ENCODE measurements around the gene GOSR2. TPM values are rescaled to one million over a fixed set of nuclear protein-coding genes. Genes with fewer than 3 reads are reported as not detected.

Gene GOSR2
- total RNA-seq, 1 donor from 2014 or later: 78.0 TPM

- H3K4me3 Mint-ChIP-seq: no peak overlapping the region
- no peak for TF ChIP-seq CTCF (IDR thresholded peaks at IDR 0.05)
- H3K27me3 Mint-ChIP-seq: peaks cover 25% of the 10 kb centered on the region
- no peaks in the 10 kb centered on the region for H3K4me1 Mint-ChIP-seq
- no peak overlapping the region for H3K27ac Mint-ChIP-seq
- POLR2A ChIA-PET: no interaction called here
- CTCF ChIA-PET: no interaction called here
- intact Hi-C loops (cut with micrococcal nuclease): no loop called here
- no peaks in the 10 kb centered on the region for H3K36me3 Mint-ChIP-seq (ENCODE audit: low read depth)
- ATAC-seq (ENCODE audit: low read depth) (no peak), DNase-seq (no peak)
- H3K9me3 Mint-ChIP-seq: no peaks in the 10 kb centered on the region
Measured at GRCh38 chr17:46892192-46892703, 30.7 kb upstream of the GOSR2 start.

- Mint-ChIP-seq H3K36me3 (ENCODE audit: low read depth) (no peaks in the 10 kb centered on the region), H3K4me3 (no peak overlapping the region), H3K9me3 (peaks cover 5% of the 10 kb centered on the region), H3K27me3 (peaks cover 34% of the 10 kb centered on the region), H3K27ac (no peak overlapping the region), H3K4me1 (no peaks in the 10 kb centered on the region)
- DNase-seq (no peak), ATAC-seq (ENCODE audit: low read depth) (no peak)
- ChIA-PET CTCF (no interaction called here), POLR2A (no interaction called here)
- TF ChIP-seq CTCF (IDR thresholded peaks at IDR 0.05): no peak
- intact Hi-C loops (cut with micrococcal nuclease): no loop called here
Measured at GRCh38 chr17:46894024-46894423, 28.9 kb upstream of the GOSR2 start.

- Mint-ChIP-seq H3K27ac (no peak overlapping the region), H3K4me3 (no peak overlapping the region), H3K36me3 (ENCODE audit: low read depth) (no peaks in the 10 kb centered on the region), H3K4me1 (no peaks in the 10 kb centered on the region), H3K27me3 (peaks cover 32% of the 10 kb centered on the region), H3K9me3 (peaks cover 8% of the 10 kb centered on the region)
- intact Hi-C loops (cut with micrococcal nuclease): no loop called here
- DNase-seq: no peak
- POLR2A ChIA-PET: interaction anchor here (0.6 kb wide), 1 partner anchor 47 kb away, joined by 3 read pairs; no protein-coding TSS in a partner anchor
- CTCF ChIA-PET: no interaction called here
- no peak for TF ChIP-seq CTCF (IDR thresholded peaks at IDR 0.05)
- ATAC-seq (ENCODE audit: low read depth): no peak
Measured at GRCh38 chr17:46894476-46895151, 28.3 kb upstream of the GOSR2 start.

GRCh38 chr17:46895171-46895570 lies 27.8 kb upstream of the GOSR2 start:
- no peak overlapping the region for H3K4me3 Mint-ChIP-seq
- intact Hi-C loops (cut with micrococcal nuclease): no loop called here
- no peaks in the 10 kb centered on the region for H3K4me1 Mint-ChIP-seq
- H3K27ac Mint-ChIP-seq: no peak overlapping the region
- CTCF ChIA-PET: no interaction called here
- POLR2A ChIA-PET: interaction anchor here (0.6 kb wide), 1 partner anchor 47 kb away, joined by 3 read pairs; no protein-coding TSS in a partner anchor
- ATAC-seq (ENCODE audit: low read depth) (no peak), DNase-seq (no peak)
- no peak for TF ChIP-seq CTCF (IDR thresholded peaks at IDR 0.05)
- peaks cover 8% of the 10 kb centered on the region for H3K9me3 Mint-ChIP-seq
- no peaks in the 10 kb centered on the region for H3K36me3 Mint-ChIP-seq (ENCODE audit: low read depth)
- peaks cover 27% of the 10 kb centered on the region for H3K27me3 Mint-ChIP-seq

GRCh38 chr17:46896991-46897390 lies 26.0 kb upstream of the GOSR2 start:
- no peak overlapping the region for H3K27ac Mint-ChIP-seq
- peaks cover 8% of the 10 kb centered on the region for H3K9me3 Mint-ChIP-seq
- no peak for DNase-seq
- ATAC-seq (ENCODE audit: low read depth): no peak
- no peak for TF ChIP-seq CTCF (IDR thresholded peaks at IDR 0.05)
- peaks cover 26% of the 10 kb centered on the region for H3K27me3 Mint-ChIP-seq
- H3K4me3 Mint-ChIP-seq: no peak overlapping the region
- no peaks in the 10 kb centered on the region for H3K36me3 Mint-ChIP-seq (ENCODE audit: low read depth)
- no peaks in the 10 kb centered on the region for H3K4me1 Mint-ChIP-seq
- intact Hi-C loops (cut with micrococcal nuclease): no loop called here
- ChIA-PET CTCF (no interaction called here), POLR2A (no interaction called here)

Measured in activated B cell treated with CpG ODN at 0.5 μM for 24 hours (primary cell).